ENCODE results near the gene VAV2.
"Not testable (repeated sequence)": the region's sequence is repeated elsewhere in the genome, so short reads cannot be mapped to it uniquely, and the experiment has no call there.

VAV2 gene

GRCh38 chr9:133914442-133915342 lies 77.4 kb downstream of the VAV2 start:
- no peak for DNase-seq

- no peak for DNase-seq
Observed at GRCh38 chr9:133913571-133914369, 78.4 kb downstream of the VAV2 start.

GRCh38 chr9:133910855-133911514 lies 81.1 kb downstream of the VAV2 start:
- no peak for DNase-seq

GRCh38 chr9:133906932-133907910 lies 84.9 kb downstream of the VAV2 start:
- DNase-seq: no peak

GRCh38 chr9:133906218-133906617 lies 85.9 kb downstream of the VAV2 start:
- DNase-seq: no peak

GRCh38 chr9:133905493-133905892 lies 86.6 kb downstream of the VAV2 start:
- DNase-seq: peak in 1 of 4 experiments; percentile 6

GRCh38 chr9:133904346-133905090 lies 87.6 kb downstream of the VAV2 start:
- no peak for DNase-seq

GRCh38 chr9:133901184-133901835 lies 90.8 kb downstream of the VAV2 start:
- no peak for DNase-seq

GRCh38 chr9:133897675-133898074 lies 94.4 kb downstream of the VAV2 start:
- DNase-seq: no peak

GRCh38 chr9:133896007-133896406 lies 96.1 kb downstream of the VAV2 start:
- not testable (repeated sequence) for DNase-seq

- no peak for DNase-seq
Observed at GRCh38 chr9:133895335-133895734, 96.8 kb downstream of the VAV2 start.

GRCh38 chr9:133894377-133895321 lies 97.5 kb downstream of the VAV2 start:
- no peak for DNase-seq

- DNase-seq: no peak
Observed at GRCh38 chr9:133893191-133893994, 98.7 kb downstream of the VAV2 start.

GRCh38 chr9:133892193-133892920 lies 99.8 kb downstream of the VAV2 start:
- DNase-seq: no peak

- no peak for DNase-seq
Observed at GRCh38 chr9:133891741-133892140, 100.4 kb downstream of the VAV2 start.

GRCh38 chr9:133890583-133890982 lies 101.5 kb downstream of the VAV2 start:
- no peak for DNase-seq

- no peak for DNase-seq
Observed at GRCh38 chr9:133889584-133890301, 102.4 kb downstream of the VAV2 start.

Data from suppressor macrophage (primary cell).